Activated B cell treated with CpG ODN at 0.5 μM for 24 hours (primary cell): ENCODE results near the gene TSHZ2. TPM values are rescaled to one million over a fixed set of nuclear protein-coding genes. Genes with fewer than 3 reads are reported as not detected.
A peak's percentile ranks its signal among the peaks of the same experiment; 100 is the strongest.

Experiments used
- ATAC-seq: fragments of 200-7000 bp; cut with Tn5 transposase; one replicate; pipeline ENCODE4 v1.10.0; 2021; ENCODE audit warnings: low read depth, mild to moderate bottlenecking, moderate library complexity
- CTCF ChIA-PET: fragments of 350-600 bp; sonication (Branson Sonifier 250); formaldehyde crosslinking; loops from one replicate; lab custom pipeline; 2021; ENCODE audit warnings: antibody characterized with exemption; lab: Charles Lee
- POLR2A ChIA-PET: fragments of 350-600 bp; sonication (Branson Sonifier 250); formaldehyde crosslinking; loops from one replicate; lab custom pipeline; 2021; ENCODE audit warnings: antibody characterized with exemption; lab: Charles Lee
- DNase-seq: peaks from one replicate; pipeline ENCODE4 v3.0.0; 2022
- H3K27ac Mint-ChIP-seq: one replicate; pipeline ENCODE4 v1.8.0; 2020; ENCODE audit warnings: mixed read lengths
- H3K27me3 Mint-ChIP-seq: one replicate; pipeline ENCODE4 v1.8.0; 2021; ENCODE audit warnings: mixed read lengths
- H3K36me3 Mint-ChIP-seq: one replicate; pipeline ENCODE4 v1.8.0; 2021; ENCODE audit warnings: low read depth, mixed read lengths
- H3K4me1 Mint-ChIP-seq: one replicate; pipeline ENCODE4 v1.8.0; 2021; ENCODE audit warnings: mixed read lengths
- H3K4me3 Mint-ChIP-seq: one replicate; pipeline ENCODE4 v1.8.0; 2020; ENCODE audit warnings: mild to moderate bottlenecking, mixed read lengths
- H3K9me3 Mint-ChIP-seq: one replicate; pipeline ENCODE4 v1.8.0; 2020; ENCODE audit warnings: mixed read lengths
- intact Hi-C: fragments of 100-400 bp; cut with micrococcal nuclease; formaldehyde crosslinking; loops from one replicate; pipeline ENCODE4 v1.15.1; 2024
- total RNA-seq: library from RNA; stranded (reverse); gene quantifications from 2 replicates; pipeline ENCODE4 v1.2.3, GENCODE V29; 2022
- TF ChIP-seq, protein P1 (sequence below): fragments of 200-600 bp; IDR thresholded peaks from one replicate; pipeline ENCODE4 v1.8.0; 2022; ENCODE audit warnings: antibody characterized with exemption, mild to moderate bottlenecking

Gene TSHZ2
- total RNA-seq, 1 donor from 2014 or later: 1.7 TPM

DNA sequence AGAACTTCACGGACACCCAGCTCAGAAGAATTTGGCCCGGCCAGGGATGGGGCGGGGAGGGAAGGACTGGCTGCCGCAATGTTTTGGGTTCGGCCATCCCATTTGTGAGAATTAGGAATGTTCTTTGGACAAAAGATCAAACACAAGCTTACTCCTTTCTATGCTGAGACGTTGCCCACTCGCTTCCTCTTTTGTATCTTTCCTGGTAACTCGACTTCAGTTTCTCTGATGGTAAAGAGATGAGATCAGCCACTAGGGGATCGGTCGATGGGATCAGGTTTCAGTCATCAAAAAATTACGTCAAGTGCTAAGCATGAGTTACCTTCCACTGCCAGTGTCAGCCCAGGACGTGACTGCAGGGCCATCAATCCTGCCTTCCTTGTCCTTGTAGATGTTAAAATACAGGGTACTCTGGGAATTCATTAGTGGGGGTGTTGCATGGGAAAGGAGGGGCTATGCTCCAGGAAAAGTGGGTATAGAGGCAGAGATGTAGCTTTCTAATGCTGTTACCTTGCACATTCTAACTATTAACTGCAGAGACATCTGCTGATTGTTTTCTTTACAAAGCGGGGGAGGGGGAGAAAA lies 190.2 kb downstream of the TSHZ2 start:
- peaks cover 6% of the 10 kb centered on the region for H3K9me3 Mint-ChIP-seq
- H3K27me3 Mint-ChIP-seq: peaks cover 2% of the 10 kb centered on the region
- peak overlapping the region; percentile 33 for H3K27ac Mint-ChIP-seq
- H3K36me3 Mint-ChIP-seq: no peaks in the 10 kb centered on the region
- intact Hi-C loops: no loop called here
- peaks cover 27% of the 10 kb centered on the region for H3K4me1 Mint-ChIP-seq
- ChIA-PET CTCF (interaction anchor here (1.0 kb wide), 1 partner anchor 186 kb away, joined by 3 read pairs; no protein-coding TSS in a partner anchor), POLR2A (interaction anchor here (1.1 kb wide), 1 partner anchor 161 kb away, joined by 4 read pairs; no protein-coding TSS in a partner anchor)
- DNase-seq (no peak), ATAC-seq (peak; percentile 53)
- peak overlapping the region; percentile 52 for H3K4me3 Mint-ChIP-seq
- TF ChIP-seq, protein P1, sequence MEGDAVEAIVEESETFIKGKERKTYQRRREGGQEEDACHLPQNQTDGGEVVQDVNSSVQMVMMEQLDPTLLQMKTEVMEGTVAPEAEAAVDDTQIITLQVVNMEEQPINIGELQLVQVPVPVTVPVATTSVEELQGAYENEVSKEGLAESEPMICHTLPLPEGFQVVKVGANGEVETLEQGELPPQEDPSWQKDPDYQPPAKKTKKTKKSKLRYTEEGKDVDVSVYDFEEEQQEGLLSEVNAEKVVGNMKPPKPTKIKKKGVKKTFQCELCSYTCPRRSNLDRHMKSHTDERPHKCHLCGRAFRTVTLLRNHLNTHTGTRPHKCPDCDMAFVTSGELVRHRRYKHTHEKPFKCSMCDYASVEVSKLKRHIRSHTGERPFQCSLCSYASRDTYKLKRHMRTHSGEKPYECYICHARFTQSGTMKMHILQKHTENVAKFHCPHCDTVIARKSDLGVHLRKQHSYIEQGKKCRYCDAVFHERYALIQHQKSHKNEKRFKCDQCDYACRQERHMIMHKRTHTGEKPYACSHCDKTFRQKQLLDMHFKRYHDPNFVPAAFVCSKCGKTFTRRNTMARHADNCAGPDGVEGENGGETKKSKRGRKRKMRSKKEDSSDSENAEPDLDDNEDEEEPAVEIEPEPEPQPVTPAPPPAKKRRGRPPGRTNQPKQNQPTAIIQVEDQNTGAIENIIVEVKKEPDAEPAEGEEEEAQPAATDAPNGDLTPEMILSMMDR: no peak

DNA sequence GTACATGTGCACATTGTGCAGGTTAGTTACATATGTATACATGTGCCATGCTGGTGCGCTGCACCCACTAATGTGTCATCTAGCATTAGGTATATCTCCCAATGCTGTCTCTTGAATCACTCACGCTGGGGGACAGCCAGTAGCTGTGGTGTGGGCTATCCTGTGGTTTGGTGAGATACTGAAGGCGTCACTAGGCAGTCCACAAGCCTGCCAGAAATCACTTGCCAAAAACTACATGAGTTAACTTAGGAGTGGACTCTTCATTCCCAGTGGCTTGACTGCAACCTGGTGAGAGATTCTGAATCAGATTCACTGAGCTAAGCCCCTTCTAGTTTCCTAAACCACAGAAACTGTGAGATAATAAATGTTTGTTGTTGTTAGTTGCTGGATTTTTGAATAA lies 191.3 kb downstream of the TSHZ2 start:
- CTCF ChIA-PET: no interaction called here
- no peak overlapping the region for H3K27ac Mint-ChIP-seq
- intact Hi-C loops: no loop called here
- H3K9me3 Mint-ChIP-seq: peaks cover 6% of the 10 kb centered on the region
- H3K4me3 Mint-ChIP-seq: no peak overlapping the region
- TF ChIP-seq, protein P1: no peak
- POLR2A ChIA-PET: no interaction called here
- no peaks in the 10 kb centered on the region for H3K36me3 Mint-ChIP-seq
- DNase-seq (no peak), ATAC-seq (no peak)
- H3K27me3 Mint-ChIP-seq: peaks cover 3% of the 10 kb centered on the region
- peaks cover 16% of the 10 kb centered on the region for H3K4me1 Mint-ChIP-seq

DNA sequence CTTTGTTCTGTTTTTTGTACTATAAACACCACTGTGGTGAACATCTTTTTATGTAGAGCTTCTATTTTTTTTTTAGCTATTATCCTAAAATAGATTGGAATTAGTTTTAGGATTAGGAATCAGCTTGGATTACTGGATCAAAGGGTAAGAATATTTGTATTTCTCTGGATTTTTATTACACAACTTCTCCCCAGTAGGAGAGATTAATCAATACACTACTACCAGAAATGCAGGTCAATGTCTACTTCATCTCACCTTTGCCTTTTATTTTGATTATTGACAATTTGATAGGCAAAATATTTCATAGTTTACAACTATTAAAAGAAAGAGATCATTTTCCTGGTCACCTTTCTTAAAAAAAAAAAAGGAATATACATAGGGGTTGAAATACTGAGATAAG lies 191.9 kb downstream of the TSHZ2 start:
- peaks cover 6% of the 10 kb centered on the region for H3K9me3 Mint-ChIP-seq
- intact Hi-C loops: no loop called here
- DNase-seq (no peak), ATAC-seq (no peak)
- ChIA-PET CTCF (no interaction called here), POLR2A (no interaction called here)
- H3K4me1 Mint-ChIP-seq: peaks cover 16% of the 10 kb centered on the region
- H3K27ac Mint-ChIP-seq: no peak overlapping the region
- no peaks in the 10 kb centered on the region for H3K36me3 Mint-ChIP-seq
- H3K27me3 Mint-ChIP-seq: peaks cover 3% of the 10 kb centered on the region
- TF ChIP-seq, protein P1: no peak
- no peak overlapping the region for H3K4me3 Mint-ChIP-seq

DNA sequence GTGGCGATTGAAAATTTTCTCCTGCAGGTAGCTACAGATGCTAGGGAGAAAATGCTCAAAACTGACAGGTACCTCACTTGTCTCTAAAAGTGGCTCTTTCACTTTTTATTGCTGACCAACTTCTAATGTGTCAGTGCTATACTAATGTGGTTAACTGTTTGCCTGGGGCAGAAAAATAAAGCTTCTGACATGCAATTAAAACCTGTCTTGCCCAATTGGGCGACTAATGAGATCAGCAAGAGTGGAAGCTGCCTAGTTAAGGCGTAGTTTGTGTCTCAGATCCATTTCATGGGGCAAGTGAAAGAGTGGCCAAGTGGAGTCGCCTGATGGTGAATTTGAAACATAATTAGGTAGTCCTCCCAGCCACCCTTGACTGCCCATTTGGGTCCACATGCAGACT lies 193.3 kb downstream of the TSHZ2 start:
- H3K4me1 Mint-ChIP-seq: peaks cover 16% of the 10 kb centered on the region
- H3K27ac Mint-ChIP-seq: no peak overlapping the region
- TF ChIP-seq, protein P1: no peak
- no peak for ATAC-seq
- H3K27me3 Mint-ChIP-seq: peaks cover 3% of the 10 kb centered on the region
- no peak for DNase-seq
- ChIA-PET CTCF (no interaction called here), POLR2A (no interaction called here)
- peaks cover 6% of the 10 kb centered on the region for H3K9me3 Mint-ChIP-seq
- intact Hi-C loops: no loop called here
- no peaks in the 10 kb centered on the region for H3K36me3 Mint-ChIP-seq
- H3K4me3 Mint-ChIP-seq: no peak overlapping the region

DNA sequence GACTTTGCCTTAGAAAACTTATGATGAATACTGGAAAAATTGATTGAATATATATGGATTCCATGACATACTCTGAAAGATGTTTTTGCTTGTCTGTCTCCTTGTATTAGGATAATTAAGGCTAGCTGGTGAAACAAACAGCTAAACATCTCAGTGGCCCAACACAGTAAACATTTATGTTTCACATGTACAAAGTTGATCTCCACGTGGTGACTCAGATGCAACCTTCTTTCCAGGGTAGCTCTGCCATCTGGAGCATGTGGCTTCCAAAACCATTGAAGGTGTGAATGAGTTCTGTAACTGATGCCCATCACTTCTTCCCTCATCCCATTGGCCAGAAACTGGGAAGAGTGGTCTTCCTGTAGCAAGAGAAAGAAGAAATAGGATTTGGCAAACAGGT lies 196.3 kb downstream of the TSHZ2 start:
- POLR2A ChIA-PET: no interaction called here
- CTCF ChIA-PET: no interaction called here
- intact Hi-C loops: no loop called here
- TF ChIP-seq, protein P1: no peak
- peaks cover 3% of the 10 kb centered on the region for H3K27me3 Mint-ChIP-seq
- H3K27ac Mint-ChIP-seq: no peak overlapping the region
- no peak overlapping the region for H3K4me3 Mint-ChIP-seq
- DNase-seq (no peak), ATAC-seq (no peak)
- no peaks in the 10 kb centered on the region for H3K36me3 Mint-ChIP-seq
- no peaks in the 10 kb centered on the region for H3K4me1 Mint-ChIP-seq
- no peaks in the 10 kb centered on the region for H3K9me3 Mint-ChIP-seq
